ENCODE results near the gene EFHC1. TPM values are rescaled to one million over a fixed set of nuclear protein-coding genes. Genes with fewer than 3 reads are reported as not detected.

The EFHC1 gene
- total RNA-seq, 1 experiment from 2014 or later = 13.2 TPM

- DNase-seq = no peak
- no peak overlapping the region for H2BK15ac ChIP-seq (ENCODE audit: low read depth, low read length)
- no peak overlapping the region for H3K4ac ChIP-seq (ENCODE audit: low read depth, low read length)
- no peaks in the 10 kb centered on the region for H3K9me3 ChIP-seq (ENCODE audit: control insufficient read depth, low read depth, low read length)
- H3K23me2 ChIP-seq (ENCODE audit: insufficient read length, low read depth, low read length, poor library complexity, severe bottlenecking) = no peaks in the 10 kb centered on the region
- no peaks in the 10 kb centered on the region for H3K9me3 Mint-ChIP-seq
- H3T11ph ChIP-seq (ENCODE audit: low read length) = no peak overlapping the region
- H3K56ac ChIP-seq (ENCODE audit: insufficient read length, low read depth, low read length) = no peak overlapping the region
- no peak overlapping the region for H3K27ac ChIP-seq (ENCODE audit: insufficient read length, low read depth, low read length)
- no peaks in the 10 kb centered on the region for H4K20me1 ChIP-seq (ENCODE audit: control insufficient read depth, insufficient read depth, insufficient read length)
- no peaks in the 10 kb centered on the region for H3K79me1 ChIP-seq (ENCODE audit: insufficient read depth, low read depth, low read length, poor library complexity, severe bottlenecking)
- no peaks in the 10 kb centered on the region for H3K27me3 Mint-ChIP-seq (ENCODE audit: low read depth)
- WGBS (ENCODE audit: extremely low coverage, insufficient read length, low lambda C conversion rate) = no CpG with 5 or more reads among the region's 1 CpG
- H3K4me1 Mint-ChIP-seq = peaks cover 4 to 6% of the 10 kb centered on the region in 2 experiments
- no peaks in the 10 kb centered on the region for H3K27me3 ChIP-seq (ENCODE audit: insufficient read depth, low read length)
- H3K4me2 ChIP-seq (ENCODE audit: insufficient read depth, insufficient read length, low read length) = no peak overlapping the region
- H4K5ac ChIP-seq (ENCODE audit: insufficient read length, low read depth, low read length) = no peak overlapping the region
- no peak overlapping the region for H2AK5ac ChIP-seq (ENCODE audit: insufficient read length, low read length)
- H3K36me3 Mint-ChIP-seq (ENCODE audit: insufficient read depth in 1 of 3, low read depth in 3 of 3) = peaks cover 3 to 12% (median 6%) of the 10 kb centered on the region in 3 experiments; a peak in 4 of 7 replicates
- H2BK12ac ChIP-seq (ENCODE audit: insufficient read length, low read depth, low read length) = no peak overlapping the region
- H3K79me2 ChIP-seq (ENCODE audit: insufficient read depth, low read length) = no peaks in the 10 kb centered on the region
- no peak overlapping the region for H3K4me3 Mint-ChIP-seq
- H2BK120ac ChIP-seq (ENCODE audit: low read depth, low read length, poor library complexity, severe bottlenecking) = no peak overlapping the region
- H3K27ac Mint-ChIP-seq = no peak overlapping the region
- no peak overlapping the region for H2BK5ac ChIP-seq (ENCODE audit: insufficient read length, low read length)
- no peak overlapping the region for H2BK20ac ChIP-seq (ENCODE audit: low read depth, low read length, poor library complexity, severe bottlenecking)
- H4K8ac ChIP-seq (replicated peaks; ENCODE audit: insufficient read length, low read depth, low read length) = no peak overlapping the region
- no peak overlapping the region for H3K14ac ChIP-seq (ENCODE audit: insufficient read depth, low read length)
- no peaks in the 10 kb centered on the region for H3K4me1 ChIP-seq (ENCODE audit: insufficient read depth, low read length)
- H3K18ac ChIP-seq (ENCODE audit: insufficient read length, low read depth, low read length) = no peak overlapping the region
- H3K9ac ChIP-seq (ENCODE audit: extremely low read depth, insufficient read length, low read length) = no peak overlapping the region
- TF ChIP-seq, protein P1, sequence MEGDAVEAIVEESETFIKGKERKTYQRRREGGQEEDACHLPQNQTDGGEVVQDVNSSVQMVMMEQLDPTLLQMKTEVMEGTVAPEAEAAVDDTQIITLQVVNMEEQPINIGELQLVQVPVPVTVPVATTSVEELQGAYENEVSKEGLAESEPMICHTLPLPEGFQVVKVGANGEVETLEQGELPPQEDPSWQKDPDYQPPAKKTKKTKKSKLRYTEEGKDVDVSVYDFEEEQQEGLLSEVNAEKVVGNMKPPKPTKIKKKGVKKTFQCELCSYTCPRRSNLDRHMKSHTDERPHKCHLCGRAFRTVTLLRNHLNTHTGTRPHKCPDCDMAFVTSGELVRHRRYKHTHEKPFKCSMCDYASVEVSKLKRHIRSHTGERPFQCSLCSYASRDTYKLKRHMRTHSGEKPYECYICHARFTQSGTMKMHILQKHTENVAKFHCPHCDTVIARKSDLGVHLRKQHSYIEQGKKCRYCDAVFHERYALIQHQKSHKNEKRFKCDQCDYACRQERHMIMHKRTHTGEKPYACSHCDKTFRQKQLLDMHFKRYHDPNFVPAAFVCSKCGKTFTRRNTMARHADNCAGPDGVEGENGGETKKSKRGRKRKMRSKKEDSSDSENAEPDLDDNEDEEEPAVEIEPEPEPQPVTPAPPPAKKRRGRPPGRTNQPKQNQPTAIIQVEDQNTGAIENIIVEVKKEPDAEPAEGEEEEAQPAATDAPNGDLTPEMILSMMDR (conservative IDR thresholded peaks at IDR 0.05) = no peak
- no peak overlapping the region for H2AFZ ChIP-seq (ENCODE audit: low read length)
- H3K23ac ChIP-seq (ENCODE audit: insufficient read length, low read depth, low read length) = no peak overlapping the region
- no peak overlapping the region for H4K91ac ChIP-seq (ENCODE audit: insufficient read length, low read depth, low read length)
These were observed 14.9 kb upstream of the EFHC1 start for GRCh38 chr6:52405243-52405642.

Data from H9 (cell line).